IMR-90 (cell line): ENCODE results near the gene CNPY1. TPM values are rescaled to one million over a fixed set of nuclear protein-coding genes. Genes with fewer than 3 reads are reported as not detected.

Experiments used
- ATAC-seq: fragments of 200-7000 bp; cut with Tn5 transposase; 2 replicates; pipeline ENCODE4 v1.9.1; 2020; ENCODE audit warnings: low read depth, mild to moderate bottlenecking, moderate library complexity
- BruUV-seq: library from RNA; stranded (reverse); fragments of 400-500 nt; replicated peaks from 2 replicates; lab custom pipeline; 2021; lab: Mats Ljungman, UMichigan
- CTCF ChIA-PET: fragments of 300-600 bp; formaldehyde crosslinking; extraction: SDS; loops from one replicate; lab custom pipeline; 2021; ENCODE audit warnings: antibody characterized with exemption; lab: Yijun Ruan, JAX
- POLR2A ChIA-PET: fragments of 300-600 bp; sonication (Branson Sonifier 250); formaldehyde crosslinking; loops from one replicate; lab custom pipeline; 2022; ENCODE audit warnings: antibody characterized with exemption; ENCODE audit not compliant: unreplicated experiment; lab: Charles Lee
- DNase-seq: peaks from one replicate; pipeline ENCODE4 v3.0.0; 2013
- H2AFZ ChIP-seq: replicated peaks from 2 replicates; pipeline ENCODE3; 2013; ENCODE audit warnings: low read length, mild to moderate bottlenecking; ENCODE audit not compliant: poor library complexity
- H2AK5ac ChIP-seq: 2 replicates; pipeline ENCODE4 v1.6.1; 2013; ENCODE audit warnings: low read depth, low read length, inconsistent platforms
- H2AK9ac ChIP-seq: replicated peaks from 2 replicates; pipeline ENCODE3; 2013; ENCODE audit warnings: mild to moderate bottlenecking, low read depth, low read length, moderate library complexity; ENCODE audit not compliant: poor library complexity
- H2BK120ac ChIP-seq: 2 replicates; pipeline ENCODE4 v1.6.1; 2013; ENCODE audit warnings: low read depth, low read length, inconsistent platforms
- H2BK15ac ChIP-seq: 3 replicates; pipeline ENCODE4 v1.6.1; 2013; ENCODE audit warnings: low read depth, low read length, inconsistent platforms
- H2BK20ac ChIP-seq: 2 replicates; pipeline ENCODE4 v1.6.1; 2013; ENCODE audit warnings: low read depth, mild to moderate bottlenecking, inconsistent platforms, low read length, moderate library complexity
- H2BK5ac ChIP-seq: 2 replicates; pipeline ENCODE4 v1.6.1; 2013; ENCODE audit warnings: mild to moderate bottlenecking, low read depth, low read length, inconsistent platforms; ENCODE audit not compliant: poor library complexity, severe bottlenecking
- H3K14ac ChIP-seq: replicated peaks from 2 replicates; pipeline ENCODE4 v1.6.1; 2013; ENCODE audit warnings: low read depth, low read length, inconsistent platforms
- H3K18ac ChIP-seq: 2 replicates; pipeline ENCODE4 v1.6.1; 2013; ENCODE audit warnings: low read depth, low read length, control low read depth
- H3K23ac ChIP-seq: 2 replicates; pipeline ENCODE4 v1.6.1; 2013; ENCODE audit warnings: low read depth, low read length, inconsistent platforms
- H3K27ac ChIP-seq: 2 replicates; pipeline ENCODE4 v1.5.1; 2013; ENCODE audit warnings: mild to moderate bottlenecking, control low read depth, low read length; ENCODE audit not compliant: insufficient read depth
- H3K27me3 ChIP-seq: 2 replicates; pipeline ENCODE4 v1.6.1; 2013; ENCODE audit warnings: low read length; ENCODE audit not compliant: control insufficient read depth, insufficient read depth
- H3K36me3 ChIP-seq: 2 replicates; pipeline ENCODE4 v1.6.1; 2013; ENCODE audit warnings: low read length, mixed read lengths; ENCODE audit not compliant: control insufficient read depth, insufficient read depth
- H3K4ac ChIP-seq: 2 replicates; pipeline ENCODE4 v1.6.1; 2013; ENCODE audit warnings: low read depth, low read length, inconsistent platforms
- H3K4me1 ChIP-seq: 2 replicates; pipeline ENCODE4 v1.6.1; 2013; ENCODE audit warnings: low read length, mixed read lengths; ENCODE audit not compliant: control insufficient read depth, insufficient read depth
- H3K4me2 ChIP-seq: 2 replicates; pipeline ENCODE4 v1.6.1; 2013; ENCODE audit warnings: low read depth, mild to moderate bottlenecking, control low read depth, low read length, moderate library complexity
- H3K4me3 ChIP-seq: 2 replicates; pipeline ENCODE4 v1.5.1; 2013; ENCODE audit warnings: low read depth, mild to moderate bottlenecking, control low read depth, low read length, moderate library complexity; ENCODE audit not compliant: insufficient read depth
- H3K56ac ChIP-seq: 2 replicates; pipeline ENCODE4 v1.6.1; 2013; ENCODE audit warnings: low read length, inconsistent platforms; ENCODE audit not compliant: insufficient read depth; ENCODE audit errors: extremely low read depth
- H3K79me1 ChIP-seq, 2 experiments: 2 replicates each; pipeline ENCODE4 v1.6.1; 2013; ENCODE audit warnings: low read length in 2 of 2, inconsistent platforms in 1 of 2, low read depth in 1 of 2
- H3K9ac ChIP-seq: 2 replicates; pipeline ENCODE4 v1.6.1; 2013; ENCODE audit warnings: low read depth, low read length, control low read depth
- H3K9me1 ChIP-seq: 2 replicates; pipeline ENCODE4 v1.6.1; 2013; ENCODE audit warnings: low read length, inconsistent platforms; ENCODE audit not compliant: insufficient read depth
- H3K9me3 ChIP-seq: 2 replicates; pipeline ENCODE4 v1.6.1; 2013; ENCODE audit warnings: low read length; ENCODE audit not compliant: control insufficient read depth, insufficient read depth
- H4K20me1 ChIP-seq: 2 replicates; pipeline ENCODE4 v1.6.1; 2013; ENCODE audit warnings: low read length, inconsistent platforms; ENCODE audit not compliant: insufficient read depth
- H4K5ac ChIP-seq: 2 replicates; pipeline ENCODE4 v1.6.1; 2013; ENCODE audit warnings: mild to moderate bottlenecking, low read depth, low read length, control low read depth
- H4K8ac ChIP-seq, 2 experiments: 2 replicates each; pipeline ENCODE4 v1.6.1; 2013; ENCODE audit warnings: low read depth in 2 of 2, low read length in 2 of 2, control low read depth in 1 of 2, inconsistent platforms in 1 of 2
- H4K91ac ChIP-seq: 2 replicates; pipeline ENCODE4 v1.6.1; 2013; ENCODE audit warnings: low read depth, low read length, inconsistent platforms; ENCODE audit not compliant: insufficient read depth
- BHLHE40 ChIP-seq: fragments of 150-350 bp; IDR thresholded peaks from 2 replicates; pipeline ENCODE4 v1.6.1; 2016; ENCODE audit warnings: mild to moderate bottlenecking, low read depth, low read length
- CEBPB ChIP-seq: IDR thresholded peaks from 2 replicates; pipeline ENCODE4 v1.6.1; 2012; ENCODE audit warnings: low read depth, low read length, improper control_type of control experiment
- MXI1 ChIP-seq: IDR thresholded peaks from 2 replicates; pipeline ENCODE4 v1.6.1; 2012; ENCODE audit warnings: low read depth, mild to moderate bottlenecking, low read length, moderate library complexity, borderline replicate concordance
- RAD21 ChIP-seq: IDR thresholded peaks from 2 replicates; pipeline ENCODE4 v1.6.1; 2012; ENCODE audit warnings: low read length, improper control_type of control experiment
- WGBS, 2 experiments: methylation state at CpG; one replicate each; pipeline versions ENCODE4 v1.1.5 to v1.1.7; 2013; ENCODE audit warnings: missing lambda C conversion rate in 2 of 2; ENCODE audit not compliant: insufficient read length in 1 of 2; ENCODE audit errors: extremely low coverage in 2 of 2; 5-methylcytosine and 5-hydroxymethylcytosine counted together
- dilution Hi-C: fragments of 300-500 bp; cut with HindIII; formaldehyde crosslinking; loops from one replicate; pipeline ENCODE4 v1.14.3; 2018; ENCODE audit warnings: low sequenced_read_pairs; ENCODE audit not compliant: unreplicated experiment
- in situ Hi-C: fragments of 300-500 bp; cut with MboI; formaldehyde crosslinking; loops from 3 replicates; pipeline ENCODE4 v1.14.3; 2019; ENCODE audit warnings: low sequenced_read_pairs, inconsistent platforms, mixed read lengths
- intact Hi-C: fragments of 100-400 bp; cut with micrococcal nuclease; formaldehyde crosslinking; loops from 2 replicates; pipeline ENCODE4 v1.10.0; 2022
- polyA plus RNA-seq, 3 experiments: library from polyadenylated mRNA; depleted of rRNA; stranded (reverse); fragments of >200 nt; gene quantifications; 2 replicates each; pipeline ENCODE4 v1.2.3, GENCODE V29; 2012; ENCODE audit warnings: low replicate concordance in 1 of 3
- total RNA-seq: library from RNA; depleted of rRNA; stranded (reverse); fragments of >200 nt; gene quantifications from 2 replicates; pipeline ENCODE4 v1.2.3, GENCODE V29; 2012
- TF ChIP-seq, protein P1 (sequence below): conservative IDR thresholded peaks from 2 replicates; pipeline ENCODE4 v1.5.1; 2012; ENCODE audit warnings: mild to moderate bottlenecking, low read depth, low read length, improper control_type of control experiment

CNPY1 gene
- total and polyA plus RNA-seq, 2 of the 4 experiments (the other 2 are of a cell fraction) = not detected

DNA sequence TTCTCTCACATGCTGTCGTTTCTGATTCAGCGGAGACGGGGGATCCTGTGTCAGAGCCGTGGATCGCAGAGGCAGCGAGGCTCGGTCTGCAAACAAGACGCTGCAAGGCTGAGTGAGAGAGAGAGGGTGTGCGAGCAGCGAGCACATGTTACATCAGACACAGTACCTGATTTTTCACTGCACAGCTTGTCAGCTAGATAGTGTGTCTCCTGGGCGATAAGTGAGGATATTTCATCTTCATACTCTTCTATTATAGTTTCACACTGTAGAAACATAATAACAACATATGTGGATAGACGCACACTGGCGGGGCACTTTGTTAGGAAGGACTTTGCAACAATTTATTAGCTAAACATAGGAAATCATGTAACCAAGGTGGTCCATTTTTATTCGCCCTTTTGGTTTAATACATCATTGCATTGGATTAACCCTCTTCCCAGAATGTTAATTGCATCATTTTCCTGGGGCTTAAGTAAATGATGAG, 39.5 kb downstream of the CNPY1 start:
- Histone ChIP-seq H4K5ac (no peak overlapping the region), H3K4ac (no peak overlapping the region), H2BK120ac (no peak overlapping the region), H2BK20ac (no peak overlapping the region), H3K56ac (no peak overlapping the region), H3K9me1 (no peaks in the 10 kb centered on the region), H3K4me1 (no peaks in the 10 kb centered on the region), H2AK5ac (no peak overlapping the region), H3K9ac (no peak overlapping the region), H3K23ac (no peak overlapping the region), H4K20me1 (no peaks in the 10 kb centered on the region), H3K36me3 (no peaks in the 10 kb centered on the region), H3K18ac (no peak overlapping the region), H3K27ac (no peak overlapping the region), H3K4me3 (no peak overlapping the region), H3K9me3 (no peaks in the 10 kb centered on the region; the same call in 1 of the 2 replicates), H3K27me3 (peaks cover 42% of the 10 kb centered on the region), H3K4me2 (peak overlapping the region; percentile 17; the same call in 1 of the 2 replicates), H2AK9ac (no peak overlapping the region), H4K8ac (no peak overlapping the region), H2AFZ (peak overlapping the region; percentile 25), H3K14ac (no peak overlapping the region), H3K79me1 (no peaks in the 10 kb centered on the region), H2BK15ac (no peak overlapping the region), H2BK5ac (no peak overlapping the region), H4K91ac (no peak overlapping the region)
- CTCF ChIA-PET = no interaction called here
- TF ChIP-seq BHLHE40 (no peak), CEBPB (no peak), RAD21 (no peak), MXI1 (no peak)
- TF ChIP-seq, protein P1, sequence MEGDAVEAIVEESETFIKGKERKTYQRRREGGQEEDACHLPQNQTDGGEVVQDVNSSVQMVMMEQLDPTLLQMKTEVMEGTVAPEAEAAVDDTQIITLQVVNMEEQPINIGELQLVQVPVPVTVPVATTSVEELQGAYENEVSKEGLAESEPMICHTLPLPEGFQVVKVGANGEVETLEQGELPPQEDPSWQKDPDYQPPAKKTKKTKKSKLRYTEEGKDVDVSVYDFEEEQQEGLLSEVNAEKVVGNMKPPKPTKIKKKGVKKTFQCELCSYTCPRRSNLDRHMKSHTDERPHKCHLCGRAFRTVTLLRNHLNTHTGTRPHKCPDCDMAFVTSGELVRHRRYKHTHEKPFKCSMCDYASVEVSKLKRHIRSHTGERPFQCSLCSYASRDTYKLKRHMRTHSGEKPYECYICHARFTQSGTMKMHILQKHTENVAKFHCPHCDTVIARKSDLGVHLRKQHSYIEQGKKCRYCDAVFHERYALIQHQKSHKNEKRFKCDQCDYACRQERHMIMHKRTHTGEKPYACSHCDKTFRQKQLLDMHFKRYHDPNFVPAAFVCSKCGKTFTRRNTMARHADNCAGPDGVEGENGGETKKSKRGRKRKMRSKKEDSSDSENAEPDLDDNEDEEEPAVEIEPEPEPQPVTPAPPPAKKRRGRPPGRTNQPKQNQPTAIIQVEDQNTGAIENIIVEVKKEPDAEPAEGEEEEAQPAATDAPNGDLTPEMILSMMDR = no peak
- WGBS, 2 experiments = no CpG with 5 or more reads among the region's 14 CpGs
- in situ Hi-C loops = no loop called here
- dilution Hi-C loops = no loop called here
- intact Hi-C loops = no loop called here
- BruUV-seq = no TSS peak
- peak; percentile 37; the same call in 1 of the 2 replicates for ATAC-seq
- POLR2A ChIA-PET = no interaction called here
- DNase-seq = peak; percentile 16
